Right lobe of liver (tissue), 4 donors: Measurements from ENCODE around the gene PIP5K1B.

Source experiments
- CTCF ChIP-seq, 4 donors: fragments of 200-600 bp in 3 of 4; fragments of 450-650 bp in 1 of 4; IDR thresholded peaks; one replicate each; pipeline versions ENCODE4 v1.5.1 to v1.8.0; 2016 to 2022; ENCODE audit warnings: antibody characterized with exemption in 4 of 4, mild to moderate bottlenecking in 2 of 4
- POLR2A ChIP-seq: fragments of 450-650 bp; IDR thresholded peaks from one replicate; pipeline ENCODE4 v1.6.1; 2017; ENCODE audit warnings: antibody characterized with exemption, mild to moderate bottlenecking
- donor health status: DM: no; HTN: no; CAD: no.
- donor health status: DM: no; HTN: no; CAD: no.
- donor health status: DM: no; HTN: yes; CAD: no.

- TF ChIP-seq CTCF (IDR thresholded peaks at IDR 0.05) (no peak), POLR2A (no peak)
Observed at GRCh38 chr9:68973619-68974018, 268.6 kb downstream of the PIP5K1B start.
